ENCODE results near the gene BAIAP2L2. TPM values are rescaled to one million over a fixed set of nuclear protein-coding genes. Genes with fewer than 3 reads are reported as not detected.
A peak's percentile ranks its signal among the peaks of the same experiment; 100 is the strongest.
"Not testable (repeated sequence)": the region's sequence is repeated elsewhere in the genome, so short reads cannot be mapped to it uniquely, and the experiment has no call there.

BAIAP2L2 gene
- total RNA-seq, 1 donor from 2014 or later: 0.77 TPM

- peaks cover 4% of the 10 kb centered on the region for H3K27me3 Mint-ChIP-seq (ENCODE audit: unreplicated experiment)
- H3K9me3 Mint-ChIP-seq (ENCODE audit: unreplicated experiment): no peaks in the 10 kb centered on the region
- DNase-seq (ENCODE audit: low spot score): no peak
- H3K4me1 Mint-ChIP-seq (ENCODE audit: unreplicated experiment): no peaks in the 10 kb centered on the region
- no peaks in the 10 kb centered on the region for H3K36me3 Mint-ChIP-seq (ENCODE audit: low read depth, unreplicated experiment)
- TF ChIP-seq, protein P1, sequence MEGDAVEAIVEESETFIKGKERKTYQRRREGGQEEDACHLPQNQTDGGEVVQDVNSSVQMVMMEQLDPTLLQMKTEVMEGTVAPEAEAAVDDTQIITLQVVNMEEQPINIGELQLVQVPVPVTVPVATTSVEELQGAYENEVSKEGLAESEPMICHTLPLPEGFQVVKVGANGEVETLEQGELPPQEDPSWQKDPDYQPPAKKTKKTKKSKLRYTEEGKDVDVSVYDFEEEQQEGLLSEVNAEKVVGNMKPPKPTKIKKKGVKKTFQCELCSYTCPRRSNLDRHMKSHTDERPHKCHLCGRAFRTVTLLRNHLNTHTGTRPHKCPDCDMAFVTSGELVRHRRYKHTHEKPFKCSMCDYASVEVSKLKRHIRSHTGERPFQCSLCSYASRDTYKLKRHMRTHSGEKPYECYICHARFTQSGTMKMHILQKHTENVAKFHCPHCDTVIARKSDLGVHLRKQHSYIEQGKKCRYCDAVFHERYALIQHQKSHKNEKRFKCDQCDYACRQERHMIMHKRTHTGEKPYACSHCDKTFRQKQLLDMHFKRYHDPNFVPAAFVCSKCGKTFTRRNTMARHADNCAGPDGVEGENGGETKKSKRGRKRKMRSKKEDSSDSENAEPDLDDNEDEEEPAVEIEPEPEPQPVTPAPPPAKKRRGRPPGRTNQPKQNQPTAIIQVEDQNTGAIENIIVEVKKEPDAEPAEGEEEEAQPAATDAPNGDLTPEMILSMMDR (IDR thresholded peaks at IDR 0.05; ENCODE audit: unreplicated experiment): no peak
- H3K27ac Mint-ChIP-seq (ENCODE audit: unreplicated experiment): no peak overlapping the region
- H3K4me3 Mint-ChIP-seq (ENCODE audit: unreplicated experiment): no peak overlapping the region
Measured at GRCh38 chr22:38118182-38118581, 7.7 kb upstream of the BAIAP2L2 start.

GRCh38 chr22:38117556-38117955 lies 7.1 kb upstream of the BAIAP2L2 start:
- not testable (repeated sequence) for H3K4me3 Mint-ChIP-seq (ENCODE audit: unreplicated experiment); H3K9me3 Mint-ChIP-seq (ENCODE audit: unreplicated experiment); H3K4me1 Mint-ChIP-seq (ENCODE audit: unreplicated experiment); H3K36me3 Mint-ChIP-seq (ENCODE audit: low read depth, unreplicated experiment); H3K27ac Mint-ChIP-seq (ENCODE audit: unreplicated experiment); H3K27me3 Mint-ChIP-seq (ENCODE audit: unreplicated experiment); DNase-seq (ENCODE audit: low spot score)

- Mint-ChIP-seq H3K4me3 (ENCODE audit: unreplicated experiment) (no peak overlapping the region), H3K27me3 (ENCODE audit: unreplicated experiment) (peaks cover 6% of the 10 kb centered on the region), H3K9me3 (ENCODE audit: unreplicated experiment) (no peaks in the 10 kb centered on the region), H3K36me3 (ENCODE audit: low read depth, unreplicated experiment) (no peaks in the 10 kb centered on the region), H3K4me1 (ENCODE audit: unreplicated experiment) (no peaks in the 10 kb centered on the region), H3K27ac (ENCODE audit: unreplicated experiment) (no peak overlapping the region)
- TF ChIP-seq, protein P1 (IDR thresholded peaks at IDR 0.05; ENCODE audit: unreplicated experiment): no peak
- DNase-seq (ENCODE audit: low spot score): no peak
Measured at GRCh38 chr22:38115423-38116205, 5.1 kb upstream of the BAIAP2L2 start.

- no peaks in the 10 kb centered on the region for H3K36me3 Mint-ChIP-seq (ENCODE audit: low read depth, unreplicated experiment)
- TF ChIP-seq, protein P1 (IDR thresholded peaks at IDR 0.05; ENCODE audit: unreplicated experiment): peak; percentile 83
- no peaks in the 10 kb centered on the region for H3K4me1 Mint-ChIP-seq (ENCODE audit: unreplicated experiment)
- no peak overlapping the region for H3K27ac Mint-ChIP-seq (ENCODE audit: unreplicated experiment)
- no peak overlapping the region for H3K4me3 Mint-ChIP-seq (ENCODE audit: unreplicated experiment)
- H3K27me3 Mint-ChIP-seq (ENCODE audit: unreplicated experiment): peaks cover 7% of the 10 kb centered on the region
- no peaks in the 10 kb centered on the region for H3K9me3 Mint-ChIP-seq (ENCODE audit: unreplicated experiment)
- peak; percentile 98 for DNase-seq (ENCODE audit: low spot score)
Measured at GRCh38 chr22:38114484-38115398, 4.3 kb upstream of the BAIAP2L2 start.

- H3K4me3 Mint-ChIP-seq (ENCODE audit: unreplicated experiment): no peak overlapping the region
- peaks cover 12% of the 10 kb centered on the region for H3K27me3 Mint-ChIP-seq (ENCODE audit: unreplicated experiment)
- no peaks in the 10 kb centered on the region for H3K36me3 Mint-ChIP-seq (ENCODE audit: low read depth, unreplicated experiment)
- H3K4me1 Mint-ChIP-seq (ENCODE audit: unreplicated experiment): no peaks in the 10 kb centered on the region
- DNase-seq (ENCODE audit: low spot score): no peak
- H3K27ac Mint-ChIP-seq (ENCODE audit: unreplicated experiment): no peak overlapping the region
- H3K9me3 Mint-ChIP-seq (ENCODE audit: unreplicated experiment): no peaks in the 10 kb centered on the region
- TF ChIP-seq, protein P1 (IDR thresholded peaks at IDR 0.05; ENCODE audit: unreplicated experiment): no peak
Measured at GRCh38 chr22:38112381-38112780, 1.9 kb upstream of the BAIAP2L2 start.
